ENCODE data around the gene TRABD2B. TPM values are rescaled to one million over a fixed set of nuclear protein-coding genes. Genes with fewer than 3 reads are reported as not detected.

Gene TRABD2B
- total RNA-seq, 4 donors from 2014 or later: 0.16 to 1.5 (median 0.55) TPM

DNA sequence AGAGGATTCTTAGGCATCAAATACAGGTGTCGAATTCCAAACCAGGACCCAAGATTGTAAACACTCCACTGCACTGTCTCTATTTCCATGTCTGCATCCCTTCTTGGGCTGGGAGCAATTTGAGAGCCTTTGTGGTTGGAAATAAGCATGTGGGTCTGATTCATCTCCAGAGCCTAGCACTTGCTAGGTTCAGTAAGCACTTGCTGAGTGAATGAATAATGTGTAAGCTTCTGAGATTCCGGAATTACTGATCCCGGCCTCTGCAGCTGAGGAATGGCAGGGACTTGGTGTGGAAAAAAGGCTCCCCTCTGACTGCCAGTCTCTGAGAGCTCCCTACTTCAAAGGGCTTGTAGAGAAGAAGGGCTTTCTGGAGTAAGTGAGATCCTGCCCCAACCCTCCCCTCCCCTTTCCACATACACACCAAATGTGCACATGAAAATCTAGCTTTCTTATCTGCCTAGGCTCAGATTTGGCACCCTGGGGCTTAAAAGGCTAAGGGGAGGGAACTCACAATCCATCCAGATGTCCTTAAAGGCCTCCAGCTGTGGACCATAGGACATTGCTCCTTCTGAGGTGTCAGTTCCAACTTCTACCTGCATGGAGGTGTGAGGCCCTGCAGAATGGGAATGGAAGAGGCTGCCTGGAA is 39.6 kb upstream of the TRABD2B start:
- TF ChIP-seq, protein P1, sequence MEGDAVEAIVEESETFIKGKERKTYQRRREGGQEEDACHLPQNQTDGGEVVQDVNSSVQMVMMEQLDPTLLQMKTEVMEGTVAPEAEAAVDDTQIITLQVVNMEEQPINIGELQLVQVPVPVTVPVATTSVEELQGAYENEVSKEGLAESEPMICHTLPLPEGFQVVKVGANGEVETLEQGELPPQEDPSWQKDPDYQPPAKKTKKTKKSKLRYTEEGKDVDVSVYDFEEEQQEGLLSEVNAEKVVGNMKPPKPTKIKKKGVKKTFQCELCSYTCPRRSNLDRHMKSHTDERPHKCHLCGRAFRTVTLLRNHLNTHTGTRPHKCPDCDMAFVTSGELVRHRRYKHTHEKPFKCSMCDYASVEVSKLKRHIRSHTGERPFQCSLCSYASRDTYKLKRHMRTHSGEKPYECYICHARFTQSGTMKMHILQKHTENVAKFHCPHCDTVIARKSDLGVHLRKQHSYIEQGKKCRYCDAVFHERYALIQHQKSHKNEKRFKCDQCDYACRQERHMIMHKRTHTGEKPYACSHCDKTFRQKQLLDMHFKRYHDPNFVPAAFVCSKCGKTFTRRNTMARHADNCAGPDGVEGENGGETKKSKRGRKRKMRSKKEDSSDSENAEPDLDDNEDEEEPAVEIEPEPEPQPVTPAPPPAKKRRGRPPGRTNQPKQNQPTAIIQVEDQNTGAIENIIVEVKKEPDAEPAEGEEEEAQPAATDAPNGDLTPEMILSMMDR (IDR thresholded peaks at IDR 0.05; ENCODE audit: low read depth): no peak

DNA sequence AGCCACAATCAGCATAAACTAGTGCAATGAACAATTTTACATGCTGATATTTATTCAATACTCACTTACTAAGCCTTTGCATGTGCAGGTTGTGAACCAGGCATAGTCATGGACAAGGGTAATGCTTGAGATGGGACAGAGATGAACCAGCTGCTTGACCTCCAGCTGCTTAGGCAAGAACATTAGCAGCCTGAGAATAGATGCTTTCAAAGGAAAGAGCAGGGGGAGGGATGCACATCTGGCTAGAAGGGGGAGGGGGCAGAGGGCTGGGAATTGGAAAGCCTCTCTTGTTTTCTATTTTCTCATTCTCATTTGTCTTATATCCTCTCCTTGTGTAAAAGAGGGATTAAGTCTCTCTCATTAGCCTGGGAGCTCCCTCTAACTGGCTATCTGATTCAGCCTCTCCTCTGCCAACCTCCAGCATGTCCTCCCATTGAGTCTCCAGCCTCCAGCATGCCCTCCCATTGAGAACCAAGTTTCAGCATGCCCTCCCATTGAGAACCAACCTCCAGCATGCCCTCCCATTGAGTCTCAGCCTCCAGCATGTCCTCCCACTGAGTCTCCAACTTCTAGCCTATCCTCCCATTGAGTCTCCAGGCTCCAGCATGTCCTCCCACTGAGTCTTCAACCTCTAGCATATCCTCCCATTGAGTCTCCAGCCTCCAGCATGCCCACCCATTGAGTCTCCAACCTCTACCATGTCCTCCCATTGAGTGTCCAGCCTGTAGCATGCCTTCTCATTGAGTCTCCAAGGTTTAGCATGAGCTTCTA is 38.4 kb upstream of the TRABD2B start:
- TF ChIP-seq, protein P1 (IDR thresholded peaks at IDR 0.05; ENCODE audit: low read depth): no peak

DNA sequence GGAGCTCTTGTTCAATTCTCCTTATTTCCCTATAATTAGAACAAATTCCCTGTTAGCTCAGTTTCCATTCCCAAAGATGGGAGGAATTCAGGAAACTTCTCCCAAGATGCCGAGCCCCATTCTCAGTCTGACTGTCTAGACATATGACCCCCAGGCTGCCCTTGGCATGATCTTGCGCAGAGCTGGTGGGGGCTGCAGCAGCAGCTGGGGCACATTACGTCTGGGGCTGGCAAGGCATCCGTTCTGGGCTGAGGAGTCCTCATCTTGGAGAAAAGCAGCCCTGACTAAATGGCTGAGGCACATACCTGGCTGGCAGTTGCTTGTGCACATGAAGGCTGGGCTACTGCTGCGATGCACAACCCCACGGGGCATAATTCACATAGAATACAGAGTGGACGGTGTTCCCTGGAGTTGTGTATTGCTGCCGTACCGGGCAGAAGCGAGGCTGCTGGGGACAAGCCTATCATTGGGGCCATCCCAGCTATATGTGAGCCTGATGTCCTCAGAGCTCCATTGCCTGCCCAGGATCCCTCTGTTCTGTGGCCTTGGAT is 36.4 kb upstream of the TRABD2B start:
- TF ChIP-seq, protein P1 (IDR thresholded peaks at IDR 0.05; ENCODE audit: low read depth): no peak

- TF ChIP-seq, protein P1 (IDR thresholded peaks at IDR 0.05; ENCODE audit: low read depth): no peak
These were observed 34.5 kb upstream of the TRABD2B start for GRCh38 chr1:48031676-48032075.

GRCh38 chr1:48030696-48031365 is 33.6 kb upstream of the TRABD2B start:
- TF ChIP-seq, protein P1 (IDR thresholded peaks at IDR 0.05; ENCODE audit: low read depth): no peak

DNA sequence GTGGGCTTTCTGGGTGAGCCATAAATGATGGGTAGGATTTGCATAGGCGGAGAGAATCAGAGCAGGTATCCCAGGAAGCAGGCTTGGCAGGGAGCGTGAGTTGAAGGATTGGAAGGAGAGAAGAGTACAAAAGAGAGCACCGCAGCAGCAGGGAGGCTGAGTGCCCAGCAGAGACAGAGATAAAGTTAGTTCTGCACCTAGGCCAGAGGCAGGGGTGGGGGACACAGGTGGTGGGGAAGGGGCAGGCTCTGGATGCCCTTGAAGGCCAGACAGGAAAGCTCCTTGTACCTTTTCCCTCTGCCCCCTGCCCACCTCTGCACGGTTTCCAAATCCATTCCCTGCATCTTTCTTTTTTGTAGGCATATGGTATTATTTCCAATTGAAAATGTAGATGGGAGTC is 33.0 kb upstream of the TRABD2B start:
- TF ChIP-seq, protein P1 (IDR thresholded peaks at IDR 0.05; ENCODE audit: low read depth): no peak
